GM12878 (cell line): ENCODE data around the gene FGFBP1. TPM values are rescaled to one million over a fixed set of nuclear protein-coding genes. Genes with fewer than 3 reads are reported as not detected.

Experiments used
- ATAC-seq: fragments of 200-7000 bp; cut with Tn5 transposase; 3 replicates; pipeline ENCODE4 v1.9.1; 2020; ENCODE audit warnings: mild to moderate bottlenecking, moderate library complexity
- BruUV-seq: library from RNA; stranded (reverse); fragments of 400-500 nt; replicated peaks from 2 replicates; lab custom pipeline; 2021; lab: Mats Ljungman, UMichigan
- CTCF ChIA-PET: fragments of 300-600 bp; sonication (Branson Sonifier 250); formaldehyde crosslinking; extraction: SDS; loops from one replicate; lab custom pipeline; 2021; ENCODE audit warnings: inconsistent platforms; lab: Yijun Ruan, JAX
- POLR2A ChIA-PET: fragments of 350-600 bp; formaldehyde crosslinking; extraction: SDS; loops from one replicate; lab custom pipeline; 2021; ENCODE audit warnings: inconsistent platforms; lab: Charles Lee
- RAD21 ChIA-PET: fragments of 300-600 bp; sonication (Branson Sonifier 250); formaldehyde crosslinking; loops from one replicate; lab custom pipeline; 2023; ENCODE audit warnings: antibody characterized with exemption; ENCODE audit not compliant: unreplicated experiment; lab: Charles Lee
- SMC1A ChIA-PET: fragments of 300-600 bp; sonication (Branson Sonifier 250); formaldehyde crosslinking; loops from one replicate; lab custom pipeline; 2023; ENCODE audit not compliant: unreplicated experiment, uncharacterized antibody; lab: Charles Lee
- DNase-seq: peaks from one replicate; pipeline ENCODE4 v3.0.0-alpha.2; 2011; ENCODE audit warnings: low read depth, low spot score
- FAIRE-seq: peaks from 3 replicates; lab custom pipeline; 2011; peaks lifted over from hg19 to GRCh38; lab: Jason Lieb, UNC
- H2AFZ ChIP-seq: 2 replicates; pipeline ENCODE4 v1.6.0; 2011; ENCODE audit warnings: low read depth, low read length, control low read depth; ENCODE audit not compliant: control insufficient read depth
- H3K27ac ChIP-seq: 2 replicates; pipeline ENCODE4 v1.5.1; 2011; ENCODE audit warnings: control low read depth; ENCODE audit not compliant: control insufficient read depth, insufficient read depth
- H3K27me3 ChIP-seq, 2 experiments: replicated peaks in 1 of 2; 2 replicates each; pipeline versions ENCODE4 v1.6.0 to v1.6.1; 2011; ENCODE audit warnings: low read length in 1 of 2; ENCODE audit not compliant: control insufficient read depth in 2 of 2, insufficient read depth in 2 of 2
- H3K36me3 ChIP-seq, 2 experiments: 2 replicates each; pipeline ENCODE4 v1.5.1; 2011; ENCODE audit warnings: low read length in 1 of 2; ENCODE audit not compliant: control insufficient read depth in 2 of 2, insufficient read depth in 2 of 2
- H3K4me1 ChIP-seq: 2 replicates; pipeline ENCODE4 v1.6.1; 2011; ENCODE audit warnings: mild to moderate bottlenecking, low read length, moderate library complexity, mixed read lengths; ENCODE audit not compliant: control insufficient read depth, insufficient read depth
- H3K4me2 ChIP-seq: 2 replicates; pipeline ENCODE4 v1.6.0; 2011; ENCODE audit warnings: control low read depth; ENCODE audit not compliant: control insufficient read depth, insufficient read depth
- H3K4me3 ChIP-seq: fragments of 200-600 bp; sonication (generic); 2 replicates; pipeline ENCODE4 v1.5.1; 2016
- H3K79me2 ChIP-seq: 2 replicates; pipeline ENCODE4 v1.6.0; 2011; ENCODE audit warnings: low read length; ENCODE audit not compliant: control insufficient read depth, insufficient read depth
- H3K9ac ChIP-seq: 2 replicates; pipeline ENCODE4 v1.8.0; 2011; ENCODE audit warnings: low read length, control low read depth, mixed read lengths; ENCODE audit not compliant: control insufficient read depth, insufficient read depth
- H3K9me3 ChIP-seq: replicated peaks from 3 replicates; pipeline ENCODE4 v1.5.1; 2011; ENCODE audit warnings: mild to moderate bottlenecking, low read length; ENCODE audit not compliant: control insufficient read depth, insufficient read depth
- H4K20me1 ChIP-seq: 2 replicates; pipeline ENCODE4 v1.6.0; 2011; ENCODE audit not compliant: control insufficient read depth, insufficient read depth
- BCL3 ChIP-seq: IDR thresholded peaks from 2 replicates; pipeline ENCODE4 v1.6.1; 2011; ENCODE audit warnings: borderline replicate concordance, low read depth, mild to moderate bottlenecking, moderate library complexity, low read length; ENCODE audit not compliant: insufficient read depth, poor library complexity, severe bottlenecking
- CHD2 ChIP-seq: IDR thresholded peaks from 2 replicates; pipeline ENCODE4 v1.6.1; 2011; ENCODE audit warnings: low read depth, low read length, improper control_type of control experiment, borderline replicate concordance
- CREM ChIP-seq: IDR thresholded peaks from 2 replicates; pipeline ENCODE4 v1.6.1; 2014; ENCODE audit warnings: antibody characterized with exemption, low read depth
- EGR1 ChIP-seq, 2 experiments: IDR thresholded peaks; 1 replicate in 1 of 2; 2 replicates in 1 of 2; pipeline ENCODE4 v1.6.1; 2011 to 2012; ENCODE audit warnings: low read depth in 2 of 2, low read length in 2 of 2, borderline replicate concordance in 1 of 2, mild to moderate bottlenecking in 1 of 2, moderate library complexity in 1 of 2
- ELK1 ChIP-seq: IDR thresholded peaks from 2 replicates; pipeline ENCODE4 v1.6.1; 2012; ENCODE audit warnings: low read depth, low read length, improper control_type of control experiment
- HDAC6 ChIP-seq: fragments of 200-600 bp; sonication (generic); IDR thresholded peaks from one replicate; pipeline ENCODE4 v1.8.0; 2017; ENCODE audit warnings: antibody characterized with exemption; ENCODE audit not compliant: unreplicated experiment
- KAT2A ChIP-seq: conservative IDR thresholded peaks from 2 replicates; pipeline ENCODE4 v1.6.1; 2011; ENCODE audit warnings: low read depth, low read length; ENCODE audit not compliant: control insufficient read depth
- MEF2A ChIP-seq: IDR thresholded peaks from 2 replicates; pipeline ENCODE4 v1.6.1; 2011; ENCODE audit warnings: low read depth, mild to moderate bottlenecking, low read length, moderate library complexity; ENCODE audit not compliant: insufficient read depth
- MTA2 ChIP-seq: fragments of 450-650 bp; IDR thresholded peaks from 2 replicates; pipeline ENCODE4 v1.6.1; 2016; ENCODE audit warnings: low read depth, mild to moderate bottlenecking, moderate library complexity
- MTA3 ChIP-seq: IDR thresholded peaks from 2 replicates; pipeline ENCODE4 v1.6.1; 2012; ENCODE audit warnings: low read length, inconsistent platforms, borderline replicate concordance
- NFYA ChIP-seq: IDR thresholded peaks from 2 replicates; pipeline ENCODE4 v1.6.1; 2011; ENCODE audit warnings: low read depth, mild to moderate bottlenecking, low read length, improper control_type of control experiment, borderline replicate concordance
- NR2F1 ChIP-seq: fragments of 450-650 bp; conservative IDR thresholded peaks from 2 replicates; pipeline ENCODE4 v1.6.1; 2017; ENCODE audit warnings: mild to moderate bottlenecking
- POLR2A ChIP-seq: IDR thresholded peaks from 2 replicates; pipeline ENCODE4 v1.6.1; 2011; ENCODE audit warnings: low read depth, mild to moderate bottlenecking, low read length
- PRDM15 ChIP-seq: fragments of 450-650 bp; formaldehyde crosslinking; IDR thresholded peaks from 2 replicates; pipeline ENCODE4 v1.4.0; 2020; ENCODE audit warnings: mild to moderate bottlenecking, moderate library complexity
- SMC3 ChIP-seq: IDR thresholded peaks from 2 replicates; pipeline ENCODE4 v1.6.1; 2011; ENCODE audit warnings: low read length, improper control_type of control experiment, borderline replicate concordance
- WRNIP1 ChIP-seq: IDR thresholded peaks from 2 replicates; pipeline ENCODE4 v1.6.1; 2011; ENCODE audit warnings: low read depth, low read length, improper control_type of control experiment, borderline replicate concordance
- ZNF622 ChIP-seq: fragments of 450-650 bp; IDR thresholded peaks from 2 replicates; pipeline ENCODE4 v1.6.1; 2017; ENCODE audit warnings: mild to moderate bottlenecking, inconsistent platforms
- ZSCAN29 ChIP-seq: fragments of 450-650 bp; IDR thresholded peaks from 2 replicates; pipeline ENCODE4 v1.6.1; 2017; ENCODE audit warnings: mild to moderate bottlenecking, moderate library complexity
- WGBS: methylation state at CpG from one replicate; pipeline ENCODE4 v1.1.6; 2016; ENCODE audit warnings: low lambda C conversion rate; ENCODE audit not compliant: insufficient replicate concordance, insufficient coverage; ENCODE audit errors: missing lambda C conversion rate; 5-methylcytosine and 5-hydroxymethylcytosine counted together
- in situ Hi-C: fragments of 300-500 bp; cut with MboI; formaldehyde crosslinking; loops from 9 replicates; pipeline ENCODE4 v1.14.3; 2018; ENCODE audit warnings: mixed read lengths
- intact Hi-C: fragments of 100-400 bp; cut with micrococcal nuclease; formaldehyde crosslinking; loops from one replicate; pipeline ENCODE4 v1.14.2; 2022; ENCODE audit not compliant: unreplicated experiment
- polyA plus RNA-seq, 11 experiments: library from polyadenylated mRNA; depleted of rRNA in 4 of 11; unstranded in 6 of 11; stranded (reverse) in 5 of 11; fragments of >200 nt; fragmentation: Nextera tagmentation in 4 of 11; fragmentation: Illumina TruSeq in 1 of 11; extraction: Ambion mirVana in 4 of 11; extraction: Trizol in 1 of 11; gene quantifications; 1 replicate in 1 of 11; 2 replicates in 10 of 11; pipeline versions ENCODE4 v1.2.1 to v1.2.3, GENCODE V29; 2011 to 2016; ENCODE audit warnings: inconsistent platforms in 2 of 11, missing spikeins in 2 of 11, low read depth in 1 of 11
- total RNA-seq, 4 experiments: library from RNA; depleted of rRNA in 3 of 4; stranded (reverse); fragments of >200 nt in 3 of 4; fragmentation: Illumina TruSeq in 1 of 4; extraction: Trizol in 1 of 4; gene quantifications; 2 replicates each; pipeline versions ENCODE4 v1.2.1 to v1.2.3, GENCODE V29; 2013 to 2021

Gene FGFBP1
- total and polyA plus RNA-seq, 10 of the 15 experiments (the other 5 are each of a cell fraction or from before 2014, with no cell fraction given) = 0.09 to 0.11 (median 0.09) TPM; not detected in 7

GRCh38 chr4:15961781-15962510, 23.4 kb upstream of the FGFBP1 start:
- Histone ChIP-seq H3K9ac (no peak overlapping the region), H3K27ac (no peak overlapping the region), H2AFZ (no peak overlapping the region), H3K4me1 (peaks cover 5% of the 10 kb centered on the region; the same call in 1 of the 2 replicates), H3K4me2 (no peak overlapping the region), H3K36me3 (no peaks in the 10 kb centered on the region), H3K4me3 (no peak overlapping the region), H4K20me1 (no peaks in the 10 kb centered on the region), H3K9me3 (no peaks in the 10 kb centered on the region), H3K27me3 (no peaks in the 10 kb centered on the region), H3K79me2 (no peaks in the 10 kb centered on the region)
- ATAC-seq (no peak), FAIRE-seq (no peak), DNase-seq (no peak)
- in situ Hi-C loops = loop anchor here (25.0 kb wide), 1 partner anchor 725 kb away; no protein-coding TSS in a partner anchor
- no TSS peak for BruUV-seq
- ChIA-PET CTCF (interaction anchor here (0.5 to 4.4 kb wide), 8 partner anchors 35 to 157 kb away, joined by 3 to 24 read pairs (median 4); no protein-coding TSS in a partner anchor), POLR2A (interaction anchor here (1.5 kb wide), 1 partner anchor 35 kb away, joined by 3 read pairs; no protein-coding TSS in a partner anchor), SMC1A (interaction anchor here (1.4 to 1.6 kb wide), 2 partner anchors 39 to 80 kb away, joined by 4 to 5 read pairs; no protein-coding TSS in a partner anchor), RAD21 (interaction anchor here (1.2 to 2.1 kb wide), 2 partner anchors 71 to 80 kb away, joined by 5 to 8 read pairs; no protein-coding TSS in a partner anchor)
- intact Hi-C loops = no loop called here
- WGBS = 39% methylated on average over 16 of the region's 16 CpGs
- TF ChIP-seq ZNF622 = no peak
- no peak for TF ChIP-seq KAT2A
- TF ChIP-seq BCL3 = no peak
- TF ChIP-seq ELK1 = no peak
- TF ChIP-seq WRNIP1 = no peak
- TF ChIP-seq PRDM15 (CRISPR knock-in tag) = no peak
- no peak for TF ChIP-seq CHD2
- no peak for TF ChIP-seq ZSCAN29
- TF ChIP-seq NR2F1 = no peak
- no peak for TF ChIP-seq CREM
- no peak for TF ChIP-seq MEF2A
- TF ChIP-seq EGR1 (IDR thresholded peaks at IDR 0.05; ENCODE audit: borderline replicate concordance in 1 of 2, low read depth in 2 of 2, low read length in 2 of 2) = no peak
- TF ChIP-seq HDAC6 = no peak
- no peak for TF ChIP-seq POLR2A
- no peak for TF ChIP-seq MTA3
- TF ChIP-seq NFYA = no peak
- TF ChIP-seq MTA2 = no peak
- no peak for TF ChIP-seq SMC3
